BJ (cell line): ENCODE data around the gene ZSCAN30. TPM values are rescaled to one million over a fixed set of nuclear protein-coding genes. Genes with fewer than 3 reads are reported as not detected.

Experiments
- CTCF ChIA-PET: fragments of 350-600 bp; formaldehyde crosslinking; extraction: SDS; loops from one replicate; lab custom pipeline; 2021; ENCODE audit warnings: antibody characterized with exemption, inconsistent platforms; lab: Yijun Ruan, JAX
- POLR2A ChIA-PET: fragments of 300-600 bp; sonication (Branson Sonifier 250); formaldehyde crosslinking; extraction: SDS; loops from one replicate; lab custom pipeline; 2021; ENCODE audit warnings: antibody characterized with exemption; lab: Charles Lee
- DNase-seq: peaks from one replicate; pipeline ENCODE4 v3.0.0-alpha.2; 2011; ENCODE audit warnings: low read depth
- H3K27me3 ChIP-seq: 2 replicates; pipeline ENCODE4 v1.6.0; 2011; ENCODE audit warnings: low read length; ENCODE audit not compliant: control insufficient read depth, insufficient read depth
- H3K36me3 ChIP-seq: 2 replicates; pipeline ENCODE4 v1.5.1; 2011; ENCODE audit warnings: low read length; ENCODE audit not compliant: control insufficient read depth, insufficient read depth
- H3K4me3 ChIP-seq: 2 replicates; pipeline ENCODE4 v1.5.1; 2011; ENCODE audit warnings: low read depth, mild to moderate bottlenecking, control low read depth, low read length
- CTCF ChIP-seq: IDR thresholded peaks from 2 replicates; pipeline ENCODE4 v1.5.1; 2011; ENCODE audit warnings: low read depth, mild to moderate bottlenecking, control low read depth, inconsistent platforms, low read length, moderate library complexity; ENCODE audit not compliant: insufficient read depth
- polyA plus RNA-seq: library from polyadenylated mRNA; depleted of rRNA; stranded (reverse); fragments of >200 nt; gene quantifications from 2 replicates; pipeline ENCODE4 v1.2.3, GENCODE V29; 2011

Gene ZSCAN30
- polyA plus RNA-seq, 1 experiment: 7.5 TPM

- DNase-seq: no peak
- H3K27me3 ChIP-seq: no peaks in the 10 kb centered on the region
- H3K4me3 ChIP-seq: peak overlapping the region; percentile 83
- POLR2A ChIA-PET: no interaction called here
- H3K36me3 ChIP-seq: peaks cover 1% of the 10 kb centered on the region; the same call in 1 of the 2 replicates
- CTCF ChIA-PET: no interaction called here
- no peak for TF ChIP-seq CTCF
Observed at GRCh38 chr18:35291166-35291565, 1.1 kb upstream of the ZSCAN30 start.

- CTCF ChIA-PET: no interaction called here
- H3K27me3 ChIP-seq: no peaks in the 10 kb centered on the region
- no peak for TF ChIP-seq CTCF
- peaks cover 3% of the 10 kb centered on the region for H3K36me3 ChIP-seq
- H3K4me3 ChIP-seq: peak overlapping the region; percentile 83
- POLR2A ChIA-PET: interaction anchor here (0.9 kb wide), 1 partner anchor 49 kb away, joined by 3 read pairs; the partner anchor contains the start of gene ZNF397
- no peak for DNase-seq
Observed at GRCh38 chr18:35289727-35290093, 319 bp downstream of the ZSCAN30 start.

- TF ChIP-seq CTCF: no peak
- DNase-seq: no peak
- H3K36me3 ChIP-seq: peaks cover 3% of the 10 kb centered on the region
- peak overlapping the region; percentile 83 for H3K4me3 ChIP-seq
- ChIA-PET CTCF (no interaction called here), POLR2A (no interaction called here)
- no peaks in the 10 kb centered on the region for H3K27me3 ChIP-seq
Observed at GRCh38 chr18:35289293-35289692, 736 bp downstream of the ZSCAN30 start.

- ChIA-PET POLR2A (no interaction called here), CTCF (no interaction called here)
- H3K36me3 ChIP-seq: peaks cover 6% of the 10 kb centered on the region; the same call in 1 of the 2 replicates
- no peak for DNase-seq
- no peaks in the 10 kb centered on the region for H3K27me3 ChIP-seq
- H3K4me3 ChIP-seq: no peak overlapping the region
- TF ChIP-seq CTCF: no peak
Observed at GRCh38 chr18:35284841-35285240, 5.2 kb downstream of the ZSCAN30 start.

- Histone ChIP-seq H3K36me3 (peaks cover 6% of the 10 kb centered on the region; the same call in 1 of the 2 replicates), H3K4me3 (no peak overlapping the region), H3K27me3 (no peaks in the 10 kb centered on the region)
- POLR2A ChIA-PET: no interaction called here
- no peak for DNase-seq
- CTCF ChIA-PET: no interaction called here
- no peak for TF ChIP-seq CTCF
Observed at GRCh38 chr18:35283923-35284794, 5.9 kb downstream of the ZSCAN30 start.
